ENCODE results near the gene LRRC4B.

DNA sequence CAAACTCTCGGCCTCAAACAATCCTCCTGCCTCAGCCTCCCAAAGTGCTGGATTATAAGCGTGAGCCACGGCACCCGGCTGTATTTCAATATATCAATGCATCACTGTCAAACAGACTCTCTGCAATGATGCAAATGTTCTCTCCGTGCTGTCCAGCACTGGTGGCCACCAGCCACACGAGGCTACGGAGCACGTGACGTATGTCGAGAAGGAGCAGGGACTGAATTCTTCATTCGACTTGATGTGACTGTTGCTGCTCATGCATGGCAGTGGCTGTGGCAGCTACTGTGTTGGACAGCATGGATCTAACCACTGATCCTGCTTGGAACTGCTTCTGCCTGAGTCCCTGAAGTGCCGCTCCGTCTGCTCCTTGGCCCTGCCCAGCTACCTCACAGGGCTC is 9.8 kb downstream of the LRRC4B start:
- TF ChIP-seq, protein P1, sequence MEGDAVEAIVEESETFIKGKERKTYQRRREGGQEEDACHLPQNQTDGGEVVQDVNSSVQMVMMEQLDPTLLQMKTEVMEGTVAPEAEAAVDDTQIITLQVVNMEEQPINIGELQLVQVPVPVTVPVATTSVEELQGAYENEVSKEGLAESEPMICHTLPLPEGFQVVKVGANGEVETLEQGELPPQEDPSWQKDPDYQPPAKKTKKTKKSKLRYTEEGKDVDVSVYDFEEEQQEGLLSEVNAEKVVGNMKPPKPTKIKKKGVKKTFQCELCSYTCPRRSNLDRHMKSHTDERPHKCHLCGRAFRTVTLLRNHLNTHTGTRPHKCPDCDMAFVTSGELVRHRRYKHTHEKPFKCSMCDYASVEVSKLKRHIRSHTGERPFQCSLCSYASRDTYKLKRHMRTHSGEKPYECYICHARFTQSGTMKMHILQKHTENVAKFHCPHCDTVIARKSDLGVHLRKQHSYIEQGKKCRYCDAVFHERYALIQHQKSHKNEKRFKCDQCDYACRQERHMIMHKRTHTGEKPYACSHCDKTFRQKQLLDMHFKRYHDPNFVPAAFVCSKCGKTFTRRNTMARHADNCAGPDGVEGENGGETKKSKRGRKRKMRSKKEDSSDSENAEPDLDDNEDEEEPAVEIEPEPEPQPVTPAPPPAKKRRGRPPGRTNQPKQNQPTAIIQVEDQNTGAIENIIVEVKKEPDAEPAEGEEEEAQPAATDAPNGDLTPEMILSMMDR (IDR thresholded peaks at IDR 0.05) = no peak
- TF ChIP-seq POLR2A (IDR thresholded peaks at IDR 0.05) = no peak
